SK-N-SH treated with all-trans-retinoic acid at 6 μM for 48 hours (cell line): ENCODE data around the gene GSTM3.

Source experiments
- BACH2 ChIP-seq: fragments of 250-450 bp; sonication (Bioruptor Pico); IDR thresholded peaks from 2 replicates; pipeline ENCODE4 v1.9.0; 2021; ENCODE audit warnings: mild to moderate bottlenecking, borderline replicate concordance
- CSDC2 ChIP-seq: fragments of 250-450 bp; sonication (Bioruptor Pico); IDR thresholded peaks from 2 replicates; pipeline ENCODE4 v1.5.0; 2020; ENCODE audit warnings: mild to moderate bottlenecking, moderate library complexity
- ESRRG ChIP-seq: fragments of 250-450 bp; sonication (Bioruptor Pico); IDR thresholded peaks from 2 replicates; pipeline ENCODE4 v1.6.1; 2021; ENCODE audit warnings: mild to moderate bottlenecking
- GLIS3 ChIP-seq: fragments of 250-450 bp; sonication (Bioruptor Pico); IDR thresholded peaks from 2 replicates; pipeline ENCODE4 v1.5.0; 2020; ENCODE audit warnings: mild to moderate bottlenecking, moderate library complexity
- RARB ChIP-seq: fragments of 250-450 bp; sonication (Bioruptor Pico); IDR thresholded peaks from 2 replicates; pipeline ENCODE4 v1.8.0; 2021; ENCODE audit warnings: mild to moderate bottlenecking, moderate library complexity
- SNAI2 ChIP-seq: fragments of 250-450 bp; sonication (Bioruptor Pico); IDR thresholded peaks from 2 replicates; pipeline ENCODE4 v1.5.0; 2020; ENCODE audit warnings: mild to moderate bottlenecking, moderate library complexity
- TCF4 ChIP-seq: fragments of 250-450 bp; sonication (Bioruptor Pico); IDR thresholded peaks from 2 replicates; pipeline ENCODE4 v1.8.0; 2021; ENCODE audit warnings: mild to moderate bottlenecking, moderate library complexity, borderline replicate concordance
- ZC3H10 ChIP-seq: fragments of 250-450 bp; sonication (Bioruptor Pico); IDR thresholded peaks from 2 replicates; pipeline ENCODE4 v1.5.1; 2021; ENCODE audit warnings: mild to moderate bottlenecking, moderate library complexity
- ZFP3 ChIP-seq: fragments of 250-450 bp; sonication (Bioruptor Pico); IDR thresholded peaks from 2 replicates; pipeline ENCODE4 v1.5.0; 2020; ENCODE audit warnings: mild to moderate bottlenecking, moderate library complexity
- ZFP30 ChIP-seq: fragments of 450-650 bp; formaldehyde crosslinking; IDR thresholded peaks from 2 replicates; pipeline ENCODE4 v1.5.0; 2022; ENCODE audit warnings: mild to moderate bottlenecking, moderate library complexity
- ZNF565 ChIP-seq: fragments of 450-650 bp; formaldehyde crosslinking; conservative IDR thresholded peaks from 2 replicates; pipeline ENCODE4 v1.5.0; 2020; ENCODE audit warnings: low read depth, mild to moderate bottlenecking, moderate library complexity
- ZNF8 ChIP-seq: fragments of 450-650 bp; formaldehyde crosslinking; IDR thresholded peaks from 2 replicates; pipeline ENCODE4 v1.5.0; 2020; ENCODE audit warnings: mild to moderate bottlenecking, moderate library complexity
- TF ChIP-seq, protein P1 (sequence below): fragments of 250-450 bp; sonication (Bioruptor Pico); IDR thresholded peaks from 2 replicates; pipeline ENCODE4 v1.8.0; 2020; ENCODE audit warnings: mild to moderate bottlenecking, moderate library complexity, borderline replicate concordance

- TF ChIP-seq GLIS3 (CRISPR knock-in tag) = no peak
- no peak for TF ChIP-seq BACH2 (CRISPR knock-in tag)
- no peak for TF ChIP-seq ZC3H10
- no peak for TF ChIP-seq ZNF8 (CRISPR knock-in tag)
- no peak for TF ChIP-seq CSDC2 (CRISPR knock-in tag)
- TF ChIP-seq RARB (CRISPR knock-in tag) = no peak
- TF ChIP-seq ZNF565 (CRISPR knock-in tag) = no peak
- TF ChIP-seq TCF4 (CRISPR knock-in tag) = no peak
- TF ChIP-seq, protein P1, sequence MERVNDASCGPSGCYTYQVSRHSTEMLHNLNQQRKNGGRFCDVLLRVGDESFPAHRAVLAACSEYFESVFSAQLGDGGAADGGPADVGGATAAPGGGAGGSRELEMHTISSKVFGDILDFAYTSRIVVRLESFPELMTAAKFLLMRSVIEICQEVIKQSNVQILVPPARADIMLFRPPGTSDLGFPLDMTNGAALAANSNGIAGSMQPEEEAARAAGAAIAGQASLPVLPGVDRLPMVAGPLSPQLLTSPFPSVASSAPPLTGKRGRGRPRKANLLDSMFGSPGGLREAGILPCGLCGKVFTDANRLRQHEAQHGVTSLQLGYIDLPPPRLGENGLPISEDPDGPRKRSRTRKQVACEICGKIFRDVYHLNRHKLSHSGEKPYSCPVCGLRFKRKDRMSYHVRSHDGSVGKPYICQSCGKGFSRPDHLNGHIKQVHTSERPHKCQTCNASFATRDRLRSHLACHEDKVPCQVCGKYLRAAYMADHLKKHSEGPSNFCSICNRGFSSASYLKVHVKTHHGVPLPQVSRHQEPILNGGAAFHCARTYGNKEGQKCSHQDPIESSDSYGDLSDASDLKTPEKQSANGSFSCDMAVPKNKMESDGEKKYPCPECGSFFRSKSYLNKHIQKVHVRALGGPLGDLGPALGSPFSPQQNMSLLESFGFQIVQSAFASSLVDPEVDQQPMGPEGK (CRISPR knock-in tag) = no peak
- TF ChIP-seq ZFP30 (CRISPR knock-in tag) = no peak
- TF ChIP-seq SNAI2 = no peak
- TF ChIP-seq ESRRG (CRISPR knock-in tag) = no peak
- TF ChIP-seq ZFP3 = no peak
Observed at GRCh38 chr1:109719337-109719837, 21.5 kb downstream of the GSTM3 start.
